Gastrocnemius medialis (tissue), 4 donors: ENCODE measurements around the gene DOC2B.
"Not testable (repeated sequence)": the region's sequence is repeated elsewhere in the genome, so short reads cannot be mapped to it uniquely, and the experiment has no call there.

ENCODE experiments used
- CTCF ChIP-seq, 5 experiments: fragments of 450-650 bp in 3 of 5; fragments of 200-600 bp in 2 of 5; sonication (generic) in 2 of 5; IDR thresholded peaks in 4 of 5; conservative IDR thresholded peaks in 1 of 5; 1 replicate in 4 of 5; 2 replicates in 1 of 5; pipeline ENCODE4 v1.5.1; 2016 to 2019; ENCODE audit warnings: antibody characterized with exemption in 5 of 5, mild to moderate bottlenecking in 3 of 5, moderate library complexity in 3 of 5
- POLR2A ChIP-seq, 2 donors: fragments of 450-650 bp; IDR thresholded peaks; one replicate each; pipeline ENCODE4 v1.6.1; 2017; ENCODE audit warnings: antibody characterized with exemption in 2 of 2, mild to moderate bottlenecking in 2 of 2, moderate library complexity in 2 of 2

- TF ChIP-seq CTCF (IDR thresholded peaks at IDR 0.05 in 4 of 5, conservative IDR thresholded peaks at IDR 0.05 in 1 of 5); POLR2A (IDR thresholded peaks at IDR 0.05): not testable (repeated sequence)
These were observed 47.1 kb downstream of the DOC2B start for GRCh38 chr17:134332-134785.
